NCI-H146 treated with DMSO at 0.1 percent for 48 hours (cell line): ENCODE data around the gene ZFP64.
"Not testable (repeated sequence)": the region's sequence is repeated elsewhere in the genome, so short reads cannot be mapped to it uniquely, and the experiment has no call there.

Source experiments
- DNase-seq: peaks from one replicate; lab custom pipeline; 2025; ENCODE audit not compliant: unreplicated experiment; lab: John Stamatoyannopoulos, UW

ZFP64 gene

DNA sequence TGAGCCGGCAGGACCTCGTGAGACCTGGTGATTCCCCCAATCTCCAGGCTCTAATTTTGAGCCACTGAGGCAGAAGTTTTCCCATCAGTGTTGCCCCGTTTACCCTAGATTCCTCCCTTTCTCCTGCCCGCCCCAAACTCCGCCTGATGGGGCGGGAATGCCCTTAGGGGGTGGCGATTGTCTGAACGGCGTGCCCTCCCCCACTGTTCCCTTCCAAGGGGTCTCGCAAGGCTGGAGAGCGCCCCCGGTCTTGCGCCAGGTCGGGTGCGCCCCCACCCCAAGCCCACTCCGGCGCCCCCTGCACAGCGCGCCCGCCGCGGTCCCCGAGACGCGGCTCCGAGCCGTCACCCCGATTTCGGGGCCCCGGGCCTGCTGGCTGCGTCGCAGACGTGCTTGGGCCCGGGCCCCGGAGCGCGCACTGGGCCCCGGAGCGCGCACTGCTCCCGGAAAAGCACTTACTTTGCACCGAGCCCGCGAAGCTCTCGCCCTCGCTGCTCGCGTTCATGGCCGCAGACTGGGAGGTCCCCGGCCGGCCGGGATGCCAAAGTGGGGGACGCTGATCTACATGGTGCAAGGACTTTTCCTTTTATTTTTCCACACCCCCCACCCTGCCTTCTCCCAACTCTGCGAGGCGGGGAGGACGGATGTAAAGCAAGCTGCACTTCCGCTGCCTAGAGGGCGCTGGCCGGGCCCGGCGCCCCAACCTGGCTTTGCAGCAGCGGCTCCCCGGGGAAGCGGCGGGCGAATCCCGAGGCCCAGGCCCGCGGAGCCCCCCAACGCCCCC is at the start of gene ZFP64:
TSS of gene ZFP64 (minus strand) at position 648 of the 784 bp plus-strand sequence. CDS start at position 505, 143 bp downstream.
- DNase-seq: peak; percentile 48

DNA sequence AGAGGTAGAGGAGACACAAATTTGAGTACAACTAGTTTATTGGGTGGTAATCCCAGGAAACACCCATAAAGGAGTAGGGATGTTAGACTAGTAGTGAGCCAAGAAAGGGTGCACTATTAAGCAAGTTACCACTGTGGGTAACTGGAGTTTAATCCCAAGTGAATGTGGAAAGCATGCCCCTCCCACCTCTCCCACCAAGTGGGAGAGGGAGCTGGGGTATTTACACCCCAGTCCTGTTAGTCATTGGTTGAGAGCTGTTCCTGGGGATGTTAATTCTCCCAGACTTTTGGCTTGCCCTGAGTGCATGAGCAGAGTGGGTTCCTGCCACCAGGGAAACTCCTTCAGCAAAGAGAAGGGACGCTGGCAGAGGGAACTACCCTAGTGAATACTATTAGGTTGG is 49.2 kb upstream of the ZFP64 start:
- no peak for DNase-seq

DNA sequence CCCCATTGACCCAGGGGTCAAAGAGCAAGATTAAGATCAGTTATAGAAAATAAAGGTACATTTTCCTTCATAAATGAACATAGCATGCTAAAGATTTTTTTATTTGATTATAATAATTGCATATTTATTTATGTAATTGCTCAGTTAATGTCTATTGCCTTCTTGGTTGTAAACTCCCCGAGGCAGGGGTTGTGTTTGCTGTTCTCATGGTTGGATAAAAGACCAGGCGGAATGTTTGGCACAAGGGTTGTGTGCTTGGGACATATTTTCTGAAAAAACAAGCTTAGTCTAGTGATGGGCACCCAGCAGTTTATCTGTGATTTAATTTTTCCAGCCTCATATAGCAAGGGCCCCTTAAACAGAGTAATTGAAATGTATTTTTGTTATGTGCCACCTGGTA is 47.5 kb upstream of the ZFP64 start:
- DNase-seq: no peak

DNA sequence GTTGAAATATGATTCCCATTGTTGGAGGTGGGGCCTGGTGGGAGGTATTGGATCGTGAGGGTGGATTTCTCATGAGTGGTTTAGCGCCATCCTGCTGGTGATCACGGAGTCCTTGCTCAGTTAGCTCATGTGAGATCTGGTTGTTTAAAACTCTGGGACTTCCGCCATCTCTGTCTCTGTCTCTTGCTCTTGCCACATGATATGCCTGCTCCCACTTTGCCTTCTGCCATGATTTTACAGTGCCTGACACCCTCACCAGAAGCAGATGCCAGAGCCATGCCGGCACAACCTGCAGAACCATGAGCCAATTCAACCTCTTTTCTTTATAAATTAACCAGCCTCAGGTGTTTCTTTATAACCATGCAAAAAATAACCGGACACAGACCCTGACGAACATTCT is 44.7 kb upstream of the ZFP64 start:
- no peak for DNase-seq

DNA sequence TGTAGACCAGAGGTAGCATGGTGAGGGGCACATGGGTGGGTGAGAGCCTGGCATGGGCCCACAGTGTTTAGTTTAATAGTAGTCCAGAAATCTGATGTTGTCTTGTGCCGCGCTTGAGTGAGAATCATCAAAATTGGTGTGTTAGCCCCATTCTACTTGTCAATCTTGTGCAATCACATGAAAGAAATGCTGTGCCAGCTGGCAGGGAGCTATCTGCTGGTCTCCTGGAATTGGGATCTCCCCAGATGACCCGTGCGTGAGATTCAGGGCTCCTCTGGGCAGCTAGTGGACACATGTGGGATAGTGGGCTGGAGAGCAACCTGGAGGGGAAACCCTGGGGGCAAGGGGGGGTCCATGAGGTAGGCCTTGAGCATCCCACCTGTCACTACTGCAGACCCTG is 43.5 kb upstream of the ZFP64 start:
- DNase-seq: no peak

DNA sequence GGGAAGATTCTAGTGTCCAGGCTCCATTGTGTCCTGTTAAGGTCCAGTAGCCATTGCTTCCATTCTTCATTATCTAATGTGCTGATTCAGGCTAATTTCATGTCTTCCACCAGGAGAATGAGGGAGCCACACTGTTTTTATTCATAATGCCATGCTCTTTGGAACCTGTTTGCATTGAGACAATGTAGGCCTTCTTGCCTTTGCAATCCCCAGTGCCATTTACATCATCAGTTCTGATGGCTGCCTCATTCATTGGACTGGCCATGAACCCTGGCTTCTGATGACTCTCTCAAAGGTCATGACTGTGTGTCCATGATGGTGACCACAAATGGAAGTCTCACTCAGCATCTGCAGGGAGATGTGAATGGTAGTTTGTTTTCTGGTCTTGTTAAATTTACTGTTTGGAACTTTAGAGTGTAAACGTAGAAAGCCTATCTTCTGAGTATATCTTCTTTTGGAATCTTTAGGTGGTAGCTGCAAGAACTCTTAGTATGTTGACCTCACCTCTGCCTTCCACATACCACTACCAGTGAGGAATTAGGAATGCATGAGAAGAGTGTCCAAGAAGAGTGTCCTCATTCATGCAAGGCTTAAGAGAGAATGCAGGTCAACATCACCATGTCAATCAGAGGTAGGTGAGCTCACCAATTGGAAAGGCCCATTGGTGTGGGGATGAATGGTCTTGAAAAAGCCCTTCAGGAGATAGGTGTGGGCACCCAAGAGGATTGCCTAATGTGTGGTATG is 42.9 kb upstream of the ZFP64 start:
- DNase-seq: no peak

DNA sequence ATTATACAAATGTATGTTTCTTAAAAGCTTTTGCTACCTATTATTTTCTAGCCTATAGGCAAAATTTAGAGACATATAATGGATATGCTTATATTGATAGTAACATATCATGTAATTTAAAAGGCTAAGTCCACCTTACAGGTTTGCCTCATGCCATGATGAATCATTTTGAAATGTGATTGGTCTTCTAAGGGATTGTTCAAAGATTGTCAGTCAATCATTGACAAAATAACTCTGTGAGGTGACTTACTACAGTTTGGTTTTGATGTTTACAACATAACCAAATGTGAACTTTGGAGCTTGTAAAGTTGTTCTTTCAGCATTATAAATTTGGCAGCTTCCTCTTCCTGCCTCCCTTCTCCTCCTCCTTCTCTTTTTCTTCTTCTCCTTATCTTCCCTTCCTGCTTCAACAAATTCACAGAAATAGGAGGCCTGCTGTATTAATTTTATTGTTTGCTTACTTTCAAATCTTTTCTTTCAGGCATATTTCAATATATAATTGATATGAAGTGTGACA is 39.7 kb upstream of the ZFP64 start:
- DNase-seq: no peak

DNA sequence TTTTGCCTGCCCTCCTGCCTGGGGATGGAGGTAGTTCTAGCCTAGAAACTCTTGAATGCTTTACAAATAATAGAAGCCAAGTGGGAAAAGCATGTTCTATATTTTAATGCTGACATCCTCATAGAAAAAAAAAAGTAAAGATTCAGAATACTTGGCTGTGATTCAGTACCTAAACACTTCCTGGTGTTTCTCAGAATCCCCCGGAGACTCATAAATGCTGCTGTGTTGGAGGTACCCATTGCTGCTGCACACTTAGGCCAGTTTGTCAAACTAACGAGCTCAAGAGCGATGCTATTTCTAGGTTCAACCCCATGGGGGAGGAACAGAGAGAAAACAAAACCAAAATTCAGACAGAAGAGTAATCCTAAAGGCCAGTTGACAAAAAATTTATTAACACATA is 38.8 kb upstream of the ZFP64 start:
- DNase-seq: no peak

DNA sequence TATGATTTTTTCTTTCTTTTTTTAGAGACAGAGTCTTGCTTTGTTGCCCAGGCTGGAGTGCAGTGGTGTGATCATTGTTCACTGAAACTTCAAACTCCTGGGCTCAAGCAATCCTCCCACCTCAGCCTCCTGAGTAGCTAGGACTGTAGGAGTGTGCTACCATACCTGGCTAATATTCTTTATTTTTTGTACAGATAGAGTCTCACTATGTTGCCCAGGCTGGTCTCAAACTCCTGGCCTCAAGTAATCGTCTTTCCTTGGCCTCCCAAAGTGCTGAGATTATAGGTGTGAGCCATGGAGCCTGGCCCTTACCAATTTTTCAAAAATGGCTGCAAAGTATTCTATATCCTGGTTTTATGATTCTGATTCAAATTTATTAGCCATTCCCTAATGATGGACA is 37.8 kb upstream of the ZFP64 start:
- DNase-seq: not testable (repeated sequence)

DNA sequence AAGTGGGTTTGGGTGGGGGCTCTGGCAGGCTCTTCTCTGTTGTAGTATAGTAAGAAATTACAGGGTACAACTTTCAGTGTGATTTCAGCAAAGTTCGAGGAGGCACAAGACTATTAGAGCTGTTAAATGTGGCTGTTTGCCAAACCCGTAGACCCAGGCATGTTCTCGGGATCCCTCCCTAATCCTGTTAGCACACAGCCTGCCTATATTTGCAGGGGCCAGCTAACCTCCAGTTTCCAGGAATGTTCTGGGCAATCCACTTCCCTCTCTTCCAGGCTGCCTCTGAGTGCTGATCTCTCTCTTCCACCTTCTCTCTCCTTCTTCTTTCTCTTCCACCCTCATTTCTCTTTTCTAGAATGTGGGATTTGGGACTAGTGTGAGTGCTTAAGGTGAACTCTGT is 34.8 kb upstream of the ZFP64 start:
- DNase-seq: no peak

DNA sequence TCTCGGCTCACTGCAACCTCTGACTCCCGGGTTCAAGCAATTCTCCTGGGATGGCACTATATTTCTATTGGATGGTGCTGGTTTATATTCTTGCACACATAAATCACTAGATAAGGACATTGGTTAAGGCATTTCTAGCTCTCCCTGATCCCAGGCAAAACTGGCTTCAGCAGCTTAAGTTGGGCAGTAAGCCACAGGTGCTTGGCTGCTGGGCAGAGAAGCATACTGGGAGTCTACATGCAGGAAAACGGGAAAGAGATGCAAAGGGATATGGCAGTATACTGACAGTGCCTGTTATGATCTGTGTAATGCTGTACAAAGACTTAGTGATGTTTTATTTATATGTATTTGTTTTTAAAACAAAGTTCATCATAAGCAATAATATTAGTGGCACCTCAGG is 33.3 kb upstream of the ZFP64 start:
- DNase-seq: no peak

DNA sequence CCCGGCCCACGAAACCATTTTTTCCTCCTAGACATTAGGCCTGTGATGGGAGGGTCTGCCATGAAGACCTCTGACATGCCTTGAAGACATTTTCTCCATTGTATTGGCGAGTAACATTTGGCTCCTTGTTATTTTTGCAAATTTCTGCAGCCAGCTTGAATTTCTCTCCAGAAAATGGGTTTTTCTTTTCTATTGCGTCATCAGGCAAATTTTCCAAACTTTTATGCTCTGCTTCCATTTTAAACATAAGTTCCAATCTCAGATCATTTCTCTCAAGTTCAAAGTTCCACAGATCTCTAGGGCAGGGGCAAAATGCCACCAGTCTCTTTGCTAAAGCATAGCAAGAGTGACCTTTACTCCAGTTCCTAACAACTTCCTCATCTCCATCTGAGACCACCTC is 29.8 kb upstream of the ZFP64 start:
- not testable (repeated sequence) for DNase-seq

DNA sequence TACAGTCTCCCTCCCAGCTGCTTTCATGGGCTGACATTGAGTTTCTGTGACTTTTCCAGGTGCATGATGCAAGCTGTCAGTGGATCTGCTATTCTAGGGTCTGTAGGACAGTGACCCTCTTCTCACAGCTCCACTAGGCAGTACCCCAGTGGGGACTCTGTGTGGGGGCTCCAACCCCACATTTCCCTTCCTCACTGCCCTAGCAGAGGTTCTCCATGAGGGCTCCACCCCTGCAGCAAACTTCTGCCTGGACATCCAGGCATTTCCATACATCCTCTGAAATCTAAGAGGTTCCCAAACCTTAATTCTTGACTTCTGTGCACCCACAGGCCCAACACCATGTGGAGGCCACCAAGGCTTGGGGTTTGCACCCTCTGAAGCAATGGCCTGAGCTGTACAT is 29.3 kb upstream of the ZFP64 start:
- not testable (repeated sequence) for DNase-seq

DNA sequence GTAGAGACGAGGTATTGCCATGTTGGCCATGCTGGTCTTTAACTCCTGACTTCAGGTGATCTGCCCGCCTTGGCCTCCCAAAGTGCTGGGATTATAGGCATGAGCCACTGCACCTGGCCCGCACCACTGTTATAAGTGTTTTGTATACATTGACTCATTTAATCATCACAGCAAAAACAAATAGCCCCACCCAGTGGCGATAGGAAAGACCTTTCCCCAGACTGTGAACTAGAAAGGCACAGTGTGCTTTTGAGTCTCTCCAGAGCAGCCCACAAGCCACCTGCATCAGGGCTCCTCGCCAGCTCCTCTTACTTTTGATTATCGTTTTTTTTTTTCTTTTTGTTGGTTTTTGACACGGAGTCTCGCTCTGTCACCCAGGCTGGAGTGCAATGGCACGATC is 27.9 kb upstream of the ZFP64 start:
- no peak for DNase-seq

DNA sequence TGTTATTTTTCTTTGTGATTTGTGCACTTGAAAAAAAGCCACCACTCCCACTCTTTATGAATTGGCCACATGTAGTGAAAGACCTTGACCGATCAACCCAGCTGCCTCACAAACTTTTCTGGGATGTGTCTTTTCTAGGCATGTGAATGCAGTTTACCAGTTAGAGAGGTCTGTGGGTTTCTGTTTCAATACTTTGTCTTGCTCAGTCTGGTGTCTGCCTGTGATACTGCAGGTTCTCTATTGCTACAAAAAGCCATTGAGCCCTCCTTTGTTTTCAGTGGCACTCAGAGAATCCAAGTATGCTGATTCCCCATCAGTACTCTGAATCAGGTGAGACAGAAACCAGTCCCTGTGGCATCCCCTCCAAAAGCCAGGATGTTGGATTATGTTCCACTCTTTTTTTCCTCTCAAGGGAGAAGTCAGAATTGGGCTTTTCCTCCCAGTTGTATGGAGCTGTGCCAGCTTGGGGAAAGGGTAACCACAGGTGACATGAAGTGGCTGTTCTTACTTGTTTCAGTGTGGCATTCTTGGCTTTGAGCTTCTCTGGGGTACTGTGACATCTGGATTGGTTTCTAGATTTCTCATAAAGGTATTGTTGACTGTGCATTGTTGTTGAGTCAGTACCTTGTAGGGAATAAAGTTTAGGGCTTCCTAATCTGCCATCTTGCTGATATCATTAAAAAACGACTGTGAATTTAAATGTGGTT is 26.3 kb upstream of the ZFP64 start:
- no peak for DNase-seq

DNA sequence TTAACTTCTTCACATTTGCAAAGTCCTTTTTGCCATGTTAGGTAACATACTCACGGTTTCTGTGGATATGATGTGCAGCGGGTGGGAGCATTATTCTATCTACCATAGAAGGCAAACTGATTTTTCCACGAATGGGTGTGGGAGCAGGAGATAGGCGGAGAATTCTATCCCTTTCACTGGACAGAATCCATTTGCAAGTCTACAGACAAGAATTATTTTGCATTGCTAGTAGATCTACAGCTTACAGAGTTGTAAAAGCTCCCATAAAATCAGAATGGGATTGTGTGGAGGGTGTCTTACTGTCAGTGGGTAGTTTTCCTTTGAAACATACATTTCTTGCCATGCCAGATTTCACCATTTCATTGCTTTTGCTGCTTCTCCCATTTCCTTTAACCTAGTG is 22.4 kb upstream of the ZFP64 start:
- DNase-seq: no peak

DNA sequence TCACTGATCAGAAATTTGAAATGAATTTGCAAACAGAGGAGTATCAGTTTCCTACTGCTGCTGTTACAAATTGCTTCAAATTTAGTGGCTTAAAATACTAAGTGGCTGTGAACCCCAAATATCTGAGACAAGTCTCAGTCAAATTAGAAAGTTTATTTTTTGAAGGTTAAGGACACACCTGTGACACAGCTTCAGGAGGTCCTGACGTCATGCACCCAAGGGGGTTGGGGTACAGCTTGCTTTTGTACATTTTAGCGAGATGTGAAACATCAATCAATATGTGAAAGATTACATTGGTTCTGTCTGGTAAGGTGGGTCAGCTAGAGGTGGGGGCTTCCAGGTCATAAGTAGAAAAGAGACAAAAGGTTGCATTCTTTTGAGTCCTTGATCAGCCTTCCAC is 21.4 kb upstream of the ZFP64 start:
- no peak for DNase-seq

DNA sequence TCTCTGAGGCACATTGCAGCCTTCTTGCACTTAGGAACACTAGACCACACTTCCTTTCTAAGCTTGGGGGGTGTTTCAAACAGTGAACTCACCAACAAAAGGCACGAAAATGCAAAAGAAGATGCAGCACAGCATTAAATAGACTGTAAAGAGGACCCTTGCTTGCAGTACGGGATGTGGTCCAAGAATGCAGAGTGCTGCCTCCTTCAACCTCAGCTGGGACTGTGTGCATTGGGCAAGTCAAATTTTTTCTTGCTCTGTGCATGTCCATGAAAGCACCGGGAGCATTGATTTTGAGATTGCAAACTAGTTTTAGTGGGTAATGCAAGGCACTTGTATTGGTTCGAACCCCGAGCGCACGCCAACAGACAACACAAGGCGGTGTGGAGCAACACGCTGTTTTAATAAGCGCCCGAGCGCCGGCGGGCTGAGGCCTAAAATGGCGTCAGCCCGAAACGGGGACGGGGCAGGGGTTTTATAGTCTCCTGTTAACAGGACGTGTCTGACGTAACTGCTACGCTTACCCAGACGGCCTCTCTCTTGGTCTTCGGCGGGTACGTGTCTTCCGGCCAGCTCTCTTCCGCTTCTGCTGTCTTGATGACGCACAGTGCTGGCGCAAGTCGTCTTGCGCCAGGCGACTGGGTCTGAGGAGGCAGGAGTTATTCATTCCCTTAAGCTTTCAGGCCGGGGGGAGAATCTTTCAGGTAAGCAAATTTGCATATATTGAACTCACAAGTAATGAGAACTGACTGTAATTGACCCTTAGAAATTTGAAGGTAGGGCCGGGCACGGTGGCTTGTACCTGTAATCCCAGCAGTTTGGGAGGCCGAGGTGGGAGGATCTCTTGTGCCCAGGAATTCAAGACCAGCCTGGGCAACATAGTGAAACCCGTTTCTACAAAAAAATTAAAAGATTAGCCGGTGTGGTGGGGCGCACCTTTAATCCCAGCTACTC is 18.7 kb upstream of the ZFP64 start:
- no peak for DNase-seq

DNA sequence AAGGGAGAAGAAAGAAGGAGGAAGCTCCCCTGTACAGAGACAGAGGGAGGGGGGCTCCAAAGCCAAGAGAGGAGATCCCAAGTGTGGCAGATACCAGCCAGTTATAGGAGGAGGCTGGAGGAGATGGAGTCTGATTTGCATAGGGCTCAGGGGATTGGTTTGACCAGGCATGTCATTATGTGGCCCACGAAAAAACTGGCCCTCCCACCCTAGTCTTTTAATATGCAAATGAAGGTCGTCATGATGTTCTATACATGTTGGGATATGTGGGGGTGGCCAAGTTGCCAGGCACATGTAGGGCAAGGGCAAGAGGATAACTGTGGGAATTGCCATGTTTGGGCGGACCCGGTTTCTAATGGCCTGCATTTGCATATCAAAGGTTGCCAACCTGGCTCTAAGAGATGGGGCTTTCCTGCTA is 17.6 kb upstream of the ZFP64 start:
- DNase-seq: no peak

DNA sequence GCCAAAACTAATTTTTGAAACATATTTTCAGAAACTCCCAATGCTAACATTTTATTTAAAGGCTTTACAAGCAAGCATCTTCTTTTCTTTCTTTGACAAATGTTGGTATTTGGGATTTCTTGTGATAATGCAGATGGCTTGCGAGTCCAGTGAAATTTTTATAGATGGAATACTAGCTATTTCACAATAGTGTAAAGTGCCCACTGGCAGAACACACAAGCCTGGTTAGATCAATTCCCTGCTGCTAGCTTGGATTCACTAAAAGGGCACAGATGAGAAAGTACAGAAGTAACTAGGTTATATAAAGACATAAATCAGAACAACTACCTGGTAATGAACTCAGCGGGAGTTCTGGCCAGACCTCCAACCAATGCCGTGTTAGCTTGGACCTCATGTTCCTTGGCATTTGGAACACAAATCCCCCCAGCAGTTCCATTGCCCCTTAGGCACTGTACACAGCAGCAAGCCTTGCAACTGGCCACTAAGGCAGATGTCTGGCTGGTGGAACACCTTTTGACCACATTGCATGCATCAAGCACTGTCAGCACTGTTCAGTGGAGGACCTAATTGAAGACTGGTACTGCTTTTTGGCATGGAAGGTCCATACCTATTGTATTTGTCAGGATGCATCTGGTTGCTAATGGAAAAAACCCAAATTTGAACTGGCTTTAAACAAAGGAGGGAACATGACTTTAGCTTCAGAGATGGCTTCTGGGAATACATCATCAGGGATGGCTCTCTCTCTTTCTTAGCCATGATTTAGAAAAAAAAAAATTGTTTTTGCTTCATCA is 15.6 kb upstream of the ZFP64 start:
- no peak for DNase-seq
